NB4 (cell line): ENCODE results near the gene ZNF689.

Experiments used
- POLR2A ChIP-seq: IDR thresholded peaks from 2 replicates; pipeline ENCODE4 v1.6.1; 2011; ENCODE audit warnings: mild to moderate bottlenecking; ENCODE audit not compliant: insufficient read length; ENCODE audit errors: extremely low read depth
- TF ChIP-seq, protein P1 (sequence below): IDR thresholded peaks from 2 replicates; pipeline ENCODE4 v1.6.1; 2011; ENCODE audit warnings: low read depth, low read length
- TF ChIP-seq, protein P2 (sequence below): IDR thresholded peaks from one replicate; pipeline ENCODE4 v1.5.1; 2012; ENCODE audit warnings: low read depth, low read length

GRCh38 chr16:30582611-30583340 lies 27.4 kb downstream of the ZNF689 start:
- no peak for TF ChIP-seq POLR2A
- TF ChIP-seq, protein P1, sequence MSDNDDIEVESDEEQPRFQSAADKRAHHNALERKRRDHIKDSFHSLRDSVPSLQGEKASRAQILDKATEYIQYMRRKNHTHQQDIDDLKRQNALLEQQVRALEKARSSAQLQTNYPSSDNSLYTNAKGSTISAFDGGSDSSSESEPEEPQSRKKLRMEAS: no peak
- TF ChIP-seq, protein P2, sequence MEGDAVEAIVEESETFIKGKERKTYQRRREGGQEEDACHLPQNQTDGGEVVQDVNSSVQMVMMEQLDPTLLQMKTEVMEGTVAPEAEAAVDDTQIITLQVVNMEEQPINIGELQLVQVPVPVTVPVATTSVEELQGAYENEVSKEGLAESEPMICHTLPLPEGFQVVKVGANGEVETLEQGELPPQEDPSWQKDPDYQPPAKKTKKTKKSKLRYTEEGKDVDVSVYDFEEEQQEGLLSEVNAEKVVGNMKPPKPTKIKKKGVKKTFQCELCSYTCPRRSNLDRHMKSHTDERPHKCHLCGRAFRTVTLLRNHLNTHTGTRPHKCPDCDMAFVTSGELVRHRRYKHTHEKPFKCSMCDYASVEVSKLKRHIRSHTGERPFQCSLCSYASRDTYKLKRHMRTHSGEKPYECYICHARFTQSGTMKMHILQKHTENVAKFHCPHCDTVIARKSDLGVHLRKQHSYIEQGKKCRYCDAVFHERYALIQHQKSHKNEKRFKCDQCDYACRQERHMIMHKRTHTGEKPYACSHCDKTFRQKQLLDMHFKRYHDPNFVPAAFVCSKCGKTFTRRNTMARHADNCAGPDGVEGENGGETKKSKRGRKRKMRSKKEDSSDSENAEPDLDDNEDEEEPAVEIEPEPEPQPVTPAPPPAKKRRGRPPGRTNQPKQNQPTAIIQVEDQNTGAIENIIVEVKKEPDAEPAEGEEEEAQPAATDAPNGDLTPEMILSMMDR: no peak
